GF-D8 (cell line): ENCODE measurements around the gene GGACT.
A peak's percentile ranks its signal among the peaks of the same experiment; 100 is the strongest.
"Not testable (repeated sequence)": the region's sequence is repeated elsewhere in the genome, so short reads cannot be mapped to it uniquely, and the experiment has no call there.

Source experiments
- DNase-seq: peaks from one replicate; lab custom pipeline; 2025; lab: John Stamatoyannopoulos, UW

The GGACT gene

GRCh38 chr13:100529666-100530377 is 58.8 kb downstream of the GGACT start:
- DNase-seq, result no peak

DNA sequence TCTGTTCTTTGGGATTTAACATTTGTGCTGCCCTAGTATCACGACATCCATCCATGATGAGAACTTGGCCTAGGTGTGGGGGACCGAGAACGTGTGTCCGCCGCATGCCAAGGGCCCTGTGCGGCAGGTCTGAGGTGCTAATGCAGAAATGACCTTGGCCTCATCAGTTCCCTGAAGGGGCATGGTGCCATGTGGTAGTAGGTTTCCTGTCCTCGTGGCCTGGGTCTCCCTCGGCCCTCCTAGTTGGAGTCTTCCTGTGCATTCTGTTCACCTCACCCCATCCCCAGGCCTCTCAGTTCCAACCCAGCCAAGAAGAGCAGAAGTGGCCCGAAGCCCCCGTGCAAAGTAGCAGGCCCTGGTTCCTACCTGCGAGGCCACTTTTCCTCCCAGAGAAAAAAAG is 59.8 kb downstream of the GGACT start:
- no peak for DNase-seq

DNA sequence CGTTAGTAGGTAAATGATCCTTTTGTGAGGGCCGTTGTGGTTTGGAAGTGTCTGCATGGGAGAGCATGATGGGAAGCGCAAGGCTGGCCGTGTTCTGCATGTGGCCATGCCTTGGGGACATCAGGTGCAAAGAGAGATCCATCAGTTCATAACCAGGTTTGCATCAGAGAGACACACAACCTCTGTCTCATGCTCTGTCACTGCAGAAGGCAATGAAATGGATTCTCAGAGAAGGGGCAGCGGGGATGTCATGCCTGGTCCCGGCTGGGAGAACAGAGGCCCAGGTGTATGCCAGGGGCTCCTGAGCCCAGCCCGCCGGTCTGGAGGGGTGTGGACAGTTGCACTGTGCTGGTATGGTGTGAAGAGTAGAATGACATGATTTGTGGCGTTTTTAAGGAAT is 60.2 kb downstream of the GGACT start:
- DNase-seq, result no peak

DNA sequence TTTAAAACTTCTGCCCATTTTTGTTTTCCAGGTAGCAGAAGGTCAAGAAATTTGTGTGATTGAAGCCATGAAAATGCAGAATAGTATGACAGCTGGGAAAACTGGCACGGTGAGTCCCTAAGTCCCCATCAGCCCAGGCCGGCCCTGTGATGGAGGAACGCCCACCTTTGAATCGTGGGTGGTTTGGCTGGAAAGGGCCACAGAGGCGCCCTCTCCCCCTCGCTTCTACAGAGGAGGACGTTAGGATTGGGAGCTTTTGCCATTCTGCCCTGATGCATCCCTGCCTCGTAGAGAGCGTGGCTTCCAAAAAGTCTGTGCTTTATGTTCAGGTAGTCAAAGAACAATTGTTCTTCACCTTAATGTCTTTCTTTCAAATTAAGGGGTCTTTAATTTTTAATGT is 60.9 kb downstream of the GGACT start:
- DNase-seq, result no peak

DNA sequence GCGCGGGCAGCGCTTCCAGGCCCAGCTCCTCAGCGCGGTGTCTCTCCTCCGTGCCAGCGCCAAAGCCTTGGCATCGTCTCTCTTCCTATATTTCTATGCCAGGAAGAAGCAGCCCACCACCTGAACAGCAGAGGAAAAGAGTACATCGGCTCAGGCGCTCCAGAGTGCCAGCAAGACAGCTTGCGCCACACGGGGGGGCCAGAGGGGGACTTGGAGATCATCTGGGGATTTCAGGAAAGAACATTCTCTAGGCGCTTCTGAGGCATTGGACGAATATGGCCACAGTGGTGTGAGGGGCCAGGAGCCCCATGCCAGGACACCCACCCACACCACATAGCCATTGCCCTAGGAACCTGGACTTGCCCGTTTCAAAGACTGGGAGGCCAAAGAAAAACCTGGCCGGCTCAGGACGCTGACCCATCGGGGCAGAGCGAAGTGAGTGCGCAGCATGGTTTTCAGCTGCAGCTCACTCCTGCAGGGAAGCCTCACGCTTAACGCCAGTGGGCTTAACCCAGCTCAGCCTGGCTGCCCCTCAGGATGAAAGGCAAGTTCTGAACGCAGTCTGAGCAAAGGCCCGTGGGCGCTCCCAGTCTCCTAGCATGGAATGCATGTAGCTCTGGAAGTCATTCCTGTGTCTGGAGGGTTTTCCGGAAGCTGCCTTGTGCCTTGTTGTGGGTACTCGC is 62.1 kb downstream of the GGACT start:
- DNase-seq, result no peak

DNA sequence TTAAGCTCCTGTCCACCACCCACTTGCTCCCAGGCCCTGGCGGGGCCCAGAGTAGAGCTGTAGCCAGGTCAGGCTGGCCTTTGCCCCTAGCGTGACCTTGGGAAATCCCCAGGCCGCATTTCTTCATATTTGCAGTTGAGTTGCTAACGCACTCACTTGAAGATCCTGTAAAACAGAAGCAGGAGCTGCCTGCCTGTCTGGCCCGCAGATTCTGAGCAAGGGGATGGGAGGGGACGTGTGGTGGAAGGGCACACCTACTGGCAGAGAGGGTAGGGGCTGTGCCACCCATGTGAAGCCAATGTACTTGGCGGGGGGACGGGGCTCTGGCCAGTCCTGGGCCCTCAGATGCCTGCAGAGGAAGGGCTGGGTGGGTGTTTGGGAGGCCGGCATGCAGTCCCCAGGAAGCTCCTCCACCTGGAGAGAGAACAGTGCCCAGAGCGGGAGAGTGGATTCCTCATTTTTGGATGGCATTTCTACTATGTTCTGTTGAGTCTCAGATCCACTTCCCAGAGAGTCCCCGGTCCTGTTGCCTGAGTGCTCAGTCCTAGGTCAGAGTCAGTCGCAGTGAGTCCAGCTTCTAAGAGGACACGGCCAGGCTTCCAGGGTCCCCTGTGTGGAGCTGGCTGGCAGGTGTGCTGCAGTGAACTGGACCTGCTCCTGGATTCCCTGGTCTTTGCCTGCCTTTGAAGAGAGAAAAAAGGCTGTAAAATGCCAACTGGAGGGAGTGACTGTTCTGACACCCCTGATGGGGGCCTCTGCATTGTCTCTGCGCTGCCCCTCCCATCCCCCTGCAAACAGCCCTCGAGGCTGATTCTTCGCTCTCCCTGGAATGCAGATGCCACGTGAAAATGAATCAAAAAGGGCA is 62.9 kb downstream of the GGACT start:
- no peak for DNase-seq

GRCh38 chr13:100524688-100525087 is 63.9 kb downstream of the GGACT start:
- not testable (repeated sequence) for DNase-seq

- no peak for DNase-seq
Observed at GRCh38 chr13:100523981-100524386, 64.6 kb downstream of the GGACT start.

DNA sequence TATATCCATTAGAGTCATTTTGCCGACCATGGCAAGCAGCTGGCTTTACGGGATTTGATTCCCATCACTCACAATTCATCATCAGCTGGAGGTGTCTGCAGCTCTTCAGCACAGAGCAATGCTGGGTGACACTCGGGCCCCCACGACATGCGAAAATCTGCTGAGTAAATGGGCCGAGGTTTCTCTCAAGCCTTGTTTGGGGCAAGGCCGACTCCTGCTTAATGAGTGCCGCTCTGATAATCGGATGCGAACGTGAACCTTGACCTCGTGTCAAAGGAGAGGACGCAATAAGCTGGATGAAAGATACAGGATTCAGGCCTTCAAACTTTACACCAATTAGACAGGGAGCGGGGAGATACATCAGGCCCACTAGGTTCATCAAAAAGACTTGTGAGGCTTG is 65.2 kb downstream of the GGACT start:
- DNase-seq, result no peak

DNA sequence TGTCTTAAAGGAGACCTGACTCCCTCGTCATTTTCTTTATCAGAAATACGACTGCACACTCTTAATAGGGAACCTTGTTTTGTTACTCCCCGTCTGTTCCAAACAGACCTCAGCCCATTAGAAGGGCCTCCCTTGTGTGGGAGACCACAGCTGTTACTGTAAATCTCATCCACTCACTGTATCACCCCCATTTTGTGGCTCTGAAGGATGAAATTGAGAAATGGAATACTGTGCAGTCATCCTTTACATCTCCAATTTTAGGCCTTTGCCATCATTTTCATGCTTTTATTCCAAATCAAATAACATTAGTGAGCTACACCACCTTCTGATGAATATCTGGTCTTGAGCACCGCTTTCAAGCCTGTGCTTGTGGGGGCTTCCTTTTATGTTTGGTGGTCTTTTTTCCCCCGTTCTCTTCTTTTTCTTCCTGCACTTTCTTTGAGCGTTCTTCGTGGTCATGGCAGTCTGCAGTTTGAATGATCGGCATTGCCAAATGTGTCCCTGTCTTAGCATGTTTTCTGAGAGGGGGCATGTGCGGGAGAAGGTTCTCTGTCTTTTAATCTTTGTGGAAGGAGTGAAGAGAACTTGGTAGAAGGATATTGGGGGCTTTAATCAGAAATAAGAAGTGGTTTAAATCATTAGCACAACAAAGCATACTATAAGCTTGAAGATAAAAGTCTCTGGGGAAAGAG is 65.8 kb downstream of the GGACT start:
- no peak for DNase-seq

GRCh38 chr13:100521851-100522617 is 66.6 kb downstream of the GGACT start:
- no peak for DNase-seq

GRCh38 chr13:100520936-100521850 is 67.4 kb downstream of the GGACT start:
- DNase-seq, result no peak

GRCh38 chr13:100519626-100520025 is 69.0 kb downstream of the GGACT start:
- no peak for DNase-seq

- DNase-seq, result no peak
Observed at GRCh38 chr13:100518394-100519062, 70.1 kb downstream of the GGACT start.

DNA sequence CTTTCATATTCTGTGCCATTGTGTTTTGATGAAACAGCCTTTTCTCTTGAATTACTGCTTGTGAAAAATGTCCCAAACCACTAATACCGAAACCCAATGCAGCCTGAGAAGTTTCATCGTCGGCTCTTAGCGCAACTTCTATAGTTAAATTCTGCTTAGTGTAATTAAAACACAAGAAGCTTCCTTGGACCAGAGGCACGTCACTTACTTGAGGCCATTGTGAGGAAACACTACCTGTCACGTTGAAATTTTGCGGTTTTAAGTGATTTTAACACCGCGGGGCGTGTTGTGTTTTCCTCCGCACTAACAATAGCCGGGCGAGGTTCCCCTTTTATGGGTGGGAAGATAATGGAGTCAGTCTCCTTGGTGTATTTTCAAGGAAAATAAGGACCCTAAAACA is 70.9 kb downstream of the GGACT start:
- no peak for DNase-seq

DNA sequence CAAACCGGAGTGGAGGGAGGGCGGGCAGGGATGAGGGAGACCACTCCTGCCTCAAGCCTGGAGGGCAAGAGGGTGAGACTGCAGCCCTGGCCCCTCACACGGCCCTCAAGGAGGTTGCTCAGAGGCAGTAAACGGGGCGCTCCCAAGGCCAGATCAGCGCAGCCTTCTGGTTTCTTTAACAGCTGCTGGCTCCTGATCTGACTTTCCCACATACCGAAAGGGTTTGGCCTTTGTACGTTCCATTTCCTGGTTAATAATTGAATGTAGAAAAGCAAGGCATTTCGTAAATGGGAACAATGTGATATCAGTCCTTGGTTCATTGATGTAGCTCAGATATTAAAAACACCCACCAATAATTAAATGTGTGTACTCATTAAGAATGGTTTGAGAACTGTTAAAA is 71.5 kb downstream of the GGACT start:
- DNase-seq, result no peak

DNA sequence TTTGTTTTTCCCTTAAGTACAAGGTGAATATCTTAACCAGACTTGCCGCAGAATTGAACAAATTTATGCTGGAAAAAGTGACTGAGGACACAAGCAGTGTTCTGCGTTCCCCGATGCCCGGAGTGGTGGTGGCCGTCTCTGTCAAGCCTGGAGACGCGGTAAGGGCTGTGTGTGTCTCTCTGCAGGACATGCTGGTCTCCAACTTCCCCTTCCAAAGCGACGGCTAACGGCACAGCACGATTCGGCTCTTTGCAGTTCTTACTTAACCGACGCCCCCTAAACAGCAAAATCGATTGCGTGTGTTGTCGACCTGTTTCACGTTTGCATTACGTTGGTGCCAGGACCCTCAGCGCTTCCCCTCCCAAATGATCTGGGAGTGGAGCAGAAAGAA is 73.2 kb downstream of the GGACT start:
- no peak for DNase-seq

DNA sequence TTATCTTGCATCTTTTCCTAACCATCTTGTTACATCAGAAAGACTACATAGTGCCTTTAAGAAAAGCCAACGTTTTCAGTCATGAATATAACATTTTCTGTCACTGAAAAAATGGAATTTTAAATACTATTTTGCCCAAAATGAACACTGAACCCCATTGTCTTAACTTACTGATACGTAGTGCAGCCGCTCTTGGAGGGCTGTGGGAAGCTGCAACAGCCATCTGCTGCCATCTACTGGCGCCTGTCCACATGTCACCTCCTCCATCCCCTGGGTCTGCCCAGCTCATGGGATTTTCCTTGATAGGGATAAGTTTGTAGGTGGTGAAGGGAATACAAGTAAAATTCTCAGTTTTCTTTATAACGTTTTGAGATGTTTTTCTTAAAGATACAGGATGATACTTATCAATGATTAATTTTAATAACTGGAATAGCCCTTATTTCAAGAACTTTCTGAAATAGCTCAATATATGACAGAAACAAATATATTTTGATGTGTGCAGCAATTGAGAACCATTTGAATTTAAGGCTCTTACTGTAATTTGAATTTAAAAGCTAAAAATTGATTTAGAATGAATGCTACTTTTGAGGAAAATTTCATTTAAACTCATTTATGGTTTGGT is 73.7 kb downstream of the GGACT start:
- DNase-seq, result peak; percentile 17

- DNase-seq, result no peak
Observed at GRCh38 chr13:100513987-100514670, 74.5 kb downstream of the GGACT start.
